ENCODE data around the gene CMTM1. TPM values are rescaled to one million over a fixed set of nuclear protein-coding genes. Genes with fewer than 3 reads are reported as not detected.
A peak's percentile ranks its signal among the peaks of the same experiment; 100 is the strongest.
"Not testable (repeated sequence)": the region's sequence is repeated elsewhere in the genome, so short reads cannot be mapped to it uniquely, and the experiment has no call there.

Gene CMTM1
- total RNA-seq, 2 donors from 2014 or later: 7.2 to 11.6 TPM

- Mint-ChIP-seq H3K36me3 (peaks cover 26% of the 10 kb centered on the region), H3K27ac (peak overlapping the region; percentile 59 to 78), H3K4me1 (ENCODE audit: low read depth in 2 of 2) (peaks cover 44 to 72% of the 10 kb centered on the region in 2 donors), H3K9me3 (no peaks in the 10 kb centered on the region), H3K4me3 (peak overlapping the region; percentile 42), H3K27me3 (no peaks in the 10 kb centered on the region)
- ATAC-seq: no peak
- no peak for DNase-seq (ENCODE audit: low spot score)
Observed at GRCh38 chr16:66561381-66562080, 4.7 kb upstream of the CMTM1 start.

DNA sequence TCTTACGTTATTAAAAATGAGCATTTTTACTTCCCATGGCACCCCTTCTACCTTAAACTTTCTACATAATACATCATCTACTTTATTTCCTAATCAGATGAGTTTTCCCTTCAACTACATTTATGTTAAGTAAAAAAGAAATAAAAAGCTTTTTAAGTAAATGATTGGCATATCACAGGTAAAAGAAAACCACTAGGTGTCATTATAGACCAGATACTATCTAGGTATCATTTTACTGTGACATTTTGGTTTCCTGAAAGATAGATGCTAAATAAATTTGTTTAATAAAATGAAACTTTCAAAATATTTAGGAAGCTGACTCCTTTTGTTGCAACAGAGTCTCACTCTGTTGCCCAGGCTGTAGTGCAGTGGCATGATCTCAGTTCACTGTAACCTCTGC is 3.8 kb upstream of the CMTM1 start:
- Mint-ChIP-seq H3K4me3 (peak overlapping the region; percentile 70), H3K27me3 (no peaks in the 10 kb centered on the region), H3K27ac (peak overlapping the region; percentile 59 to 78), H3K36me3 (peaks cover 27% of the 10 kb centered on the region), H3K9me3 (no peaks in the 10 kb centered on the region), H3K4me1 (ENCODE audit: low read depth in 2 of 2) (peaks cover 45 to 70% of the 10 kb centered on the region in 2 donors)
- ATAC-seq: no peak
- no peak for DNase-seq (ENCODE audit: low spot score)

DNA sequence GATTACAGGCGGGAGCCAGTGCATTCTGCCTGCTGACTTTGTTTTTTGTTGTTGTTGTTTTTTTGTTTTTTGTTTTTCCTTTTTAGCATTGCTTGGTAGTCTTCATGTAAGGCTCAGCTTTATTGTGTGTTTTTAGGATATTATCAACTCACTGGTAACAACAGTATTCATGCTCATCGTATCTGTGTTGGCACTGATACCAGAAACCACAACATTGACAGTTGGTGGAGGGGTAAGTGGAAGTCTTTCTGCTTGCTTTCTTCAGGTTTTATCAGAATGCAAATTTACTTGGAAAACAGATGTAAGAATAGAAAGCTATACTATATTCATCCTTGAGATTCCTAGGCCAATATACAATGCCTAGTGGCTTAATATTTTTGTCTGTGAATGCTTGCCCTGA is 3.3 kb upstream of the CMTM1 start:
- Mint-ChIP-seq H3K4me3 (peak overlapping the region; percentile 70), H3K27ac (peak overlapping the region; percentile 59 to 78)

GRCh38 chr16:66563574-66564334 is 2.5 kb upstream of the CMTM1 start:
- Mint-ChIP-seq H3K27ac (peak overlapping the region; percentile 59 to 78), H3K27me3 (no peaks in the 10 kb centered on the region), H3K9me3 (no peaks in the 10 kb centered on the region), H3K4me3 (peak overlapping the region; percentile 70), H3K36me3 (peaks cover 29% of the 10 kb centered on the region), H3K4me1 (ENCODE audit: low read depth in 2 of 2) (peaks cover 43 to 62% of the 10 kb centered on the region in 2 donors)
- no peak for DNase-seq (ENCODE audit: low spot score)
- ATAC-seq: peak; percentile 84 to 94

More for the DNA sequence above, 3.3 kb upstream of the CMTM1 start:
- H3K27me3 Mint-ChIP-seq: no peaks in the 10 kb centered on the region
- H3K4me1 Mint-ChIP-seq (ENCODE audit: low read depth in 2 of 2): peaks cover 43 to 66% of the 10 kb centered on the region in 2 donors
- ATAC-seq (no peak), DNase-seq (ENCODE audit: low spot score) (no peak)
- H3K9me3 Mint-ChIP-seq: no peaks in the 10 kb centered on the region
- peaks cover 29% of the 10 kb centered on the region for H3K36me3 Mint-ChIP-seq

- not testable (repeated sequence) for ATAC-seq; H3K4me3 Mint-ChIP-seq; DNase-seq (ENCODE audit: low spot score); H3K9me3 Mint-ChIP-seq; H3K27me3 Mint-ChIP-seq
- H3K36me3 Mint-ChIP-seq: peaks cover 15% of the 10 kb centered on the region
- H3K27ac Mint-ChIP-seq: peak overlapping the region in 1 of 2 donors; percentile 45
- peaks cover 35 to 51% of the 10 kb centered on the region in 2 donors for H3K4me1 Mint-ChIP-seq (ENCODE audit: low read depth in 2 of 2)
Observed at GRCh38 chr16:66567270-66567669, 1.0 kb downstream of the CMTM1 start.

DNA sequence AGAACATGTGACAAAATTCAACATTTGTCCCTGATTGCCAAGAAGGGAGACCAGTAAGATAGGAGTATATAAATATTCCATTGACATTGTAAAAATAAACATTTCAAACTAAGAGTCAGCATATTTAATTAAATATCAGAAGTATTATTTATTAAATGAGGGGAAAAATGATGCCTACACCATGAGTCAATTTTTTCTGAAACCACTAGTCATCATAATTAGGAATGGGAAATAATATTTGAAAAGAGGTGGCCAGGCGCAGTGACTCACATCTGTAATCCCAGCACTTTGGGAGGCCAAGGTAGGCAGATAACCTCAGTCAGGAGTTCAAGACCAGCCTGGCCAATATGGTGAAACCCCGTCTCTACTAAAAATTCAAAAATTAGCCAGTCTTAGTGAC is 2.1 kb downstream of the CMTM1 start:
- H3K27me3 Mint-ChIP-seq: no peaks in the 10 kb centered on the region
- peak overlapping the region in 1 of 2 donors; percentile 45 for H3K27ac Mint-ChIP-seq
- no peaks in the 10 kb centered on the region for H3K9me3 Mint-ChIP-seq
- DNase-seq (ENCODE audit: low spot score) (no peak), ATAC-seq (no peak)
- H3K4me3 Mint-ChIP-seq: no peak overlapping the region
- H3K4me1 Mint-ChIP-seq (ENCODE audit: low read depth in 2 of 2): peaks cover 31 to 44% of the 10 kb centered on the region in 2 donors
- H3K36me3 Mint-ChIP-seq: peaks cover 15% of the 10 kb centered on the region

GRCh38 chr16:66569131-66569530 is 2.9 kb downstream of the CMTM1 start:
- no peak overlapping the region for H3K4me3 Mint-ChIP-seq
- H3K9me3 Mint-ChIP-seq: no peaks in the 10 kb centered on the region
- H3K4me1 Mint-ChIP-seq (ENCODE audit: low read depth in 2 of 2): peaks cover 27 to 38% of the 10 kb centered on the region in 2 donors
- no peaks in the 10 kb centered on the region for H3K27me3 Mint-ChIP-seq
- H3K36me3 Mint-ChIP-seq: peaks cover 15% of the 10 kb centered on the region
- ATAC-seq (no peak), DNase-seq (ENCODE audit: low spot score) (no peak)
- H3K27ac Mint-ChIP-seq: peak overlapping the region in 1 of 2 donors; percentile 56

DNA sequence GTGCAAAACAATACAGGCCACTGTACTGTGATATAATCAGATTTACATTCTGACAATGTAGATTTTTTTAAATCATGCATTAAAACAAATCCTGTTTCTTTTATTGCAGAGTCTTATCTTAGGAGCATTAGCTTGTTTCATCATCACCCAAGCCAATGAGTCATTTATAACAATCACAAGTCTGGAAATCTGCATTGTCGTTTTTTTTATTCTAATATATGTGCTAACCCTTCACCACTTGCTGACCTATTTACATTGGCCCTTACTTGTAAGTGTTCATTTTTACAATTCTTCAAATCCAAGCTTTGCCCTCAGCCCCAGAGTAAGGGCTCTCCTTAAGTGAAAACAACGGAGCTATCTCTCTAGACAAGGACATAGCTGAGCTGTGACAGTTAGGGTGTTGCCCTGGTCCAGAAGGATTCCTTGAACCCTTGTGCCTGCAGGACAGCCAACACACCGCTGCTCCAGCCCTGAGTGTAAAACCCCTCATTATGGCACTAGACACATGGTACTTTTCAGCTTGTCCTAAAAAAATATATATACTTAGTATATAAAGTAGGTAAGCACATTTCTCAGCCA is 3.7 kb downstream of the CMTM1 start:
- Mint-ChIP-seq H3K9me3 (no peaks in the 10 kb centered on the region), H3K4me1 (ENCODE audit: low read depth in 2 of 2) (peaks cover 28 to 37% of the 10 kb centered on the region in 2 donors), H3K27ac (no peak overlapping the region), H3K36me3 (peaks cover 11% of the 10 kb centered on the region), H3K4me3 (no peak overlapping the region), H3K27me3 (no peaks in the 10 kb centered on the region)
- peak; percentile 56 to 57 for ATAC-seq
- DNase-seq (ENCODE audit: low spot score): no peak

GRCh38 chr16:66572356-66572755 is 6.1 kb downstream of the CMTM1 start:
- Mint-ChIP-seq H3K27me3 (peaks cover 1 to 4% of the 10 kb centered on the region in 2 donors), H3K27ac (peak overlapping the region; percentile 58 to 62), H3K4me1 (ENCODE audit: low read depth in 2 of 2) (peaks cover 25 to 31% of the 10 kb centered on the region in 2 donors), H3K4me3 (no peak overlapping the region), H3K9me3 (no peaks in the 10 kb centered on the region), H3K36me3 (peaks cover 6% of the 10 kb centered on the region)
- DNase-seq (ENCODE audit: low spot score) (no peak), ATAC-seq (no peak)

DNA sequence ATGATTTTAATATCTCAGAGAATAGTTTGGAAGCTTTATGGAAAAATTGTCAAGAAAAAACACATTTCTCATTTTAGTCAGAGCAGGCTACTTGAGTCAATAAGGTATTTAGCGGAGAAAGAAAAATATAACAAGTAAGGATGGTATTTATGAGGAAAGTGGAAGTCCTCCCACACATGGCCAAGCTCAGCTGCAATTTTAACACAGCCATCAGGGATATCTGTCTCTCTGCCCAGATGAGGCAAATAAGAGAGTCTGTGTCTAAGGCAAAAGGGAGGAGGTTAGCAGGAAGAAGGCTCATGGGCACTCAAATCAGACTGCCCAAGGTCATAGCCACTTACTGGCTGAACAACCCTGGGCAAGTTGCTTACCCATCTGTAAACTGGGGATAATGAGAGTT is 7.8 kb downstream of the CMTM1 start:
- Mint-ChIP-seq H3K4me3 (no peak overlapping the region), H3K27ac (no peak overlapping the region), H3K27me3 (peaks cover 13 to 18% of the 10 kb centered on the region in 2 donors), H3K36me3 (no peaks in the 10 kb centered on the region), H3K9me3 (no peaks in the 10 kb centered on the region), H3K4me1 (ENCODE audit: low read depth in 2 of 2) (peaks cover 27 to 29% of the 10 kb centered on the region in 2 donors)
- no peak for ATAC-seq
- no peak for DNase-seq (ENCODE audit: low spot score)

- Mint-ChIP-seq H3K4me3 (no peak overlapping the region), H3K9me3 (no peaks in the 10 kb centered on the region), H3K27ac (no peak overlapping the region), H3K36me3 (no peaks in the 10 kb centered on the region), H3K4me1 (ENCODE audit: low read depth in 2 of 2) (peaks cover 25% of the 10 kb centered on the region in 2 donors), H3K27me3 (peaks cover 14 to 18% of the 10 kb centered on the region in 2 donors)
- ATAC-seq (no peak), DNase-seq (ENCODE audit: low spot score) (no peak)
Observed at GRCh38 chr16:66574531-66574930, 8.3 kb downstream of the CMTM1 start.

GRCh38 chr16:66575060-66575459 is 8.8 kb downstream of the CMTM1 start:
- DNase-seq (ENCODE audit: low spot score): no peak
- Mint-ChIP-seq H3K4me1 (ENCODE audit: low read depth in 2 of 2) (peaks cover 19 to 25% of the 10 kb centered on the region in 2 donors), H3K4me3 (no peak overlapping the region), H3K27me3 (peaks cover 17 to 18% of the 10 kb centered on the region in 2 donors), H3K36me3 (no peaks in the 10 kb centered on the region), H3K27ac (no peak overlapping the region), H3K9me3 (no peaks in the 10 kb centered on the region)
- ATAC-seq: no peak

- Mint-ChIP-seq H3K4me1 (ENCODE audit: low read depth in 2 of 2) (peaks cover 19 to 22% of the 10 kb centered on the region in 2 donors), H3K27me3 (peaks cover 18 to 23% of the 10 kb centered on the region in 2 donors), H3K9me3 (no peaks in the 10 kb centered on the region), H3K27ac (no peak overlapping the region), H3K36me3 (no peaks in the 10 kb centered on the region), H3K4me3 (no peak overlapping the region)
- DNase-seq (ENCODE audit: low spot score): no peak
- ATAC-seq: no peak
Observed at GRCh38 chr16:66576296-66576695, 10.1 kb downstream of the CMTM1 start.

Measured in natural killer cell treated with Interleukin-12 subunit alpha and Interleukin-12 subunit beta and Interleukin-15 and Interleukin-18, amount 100 ng/mL, for 72 hours (primary cell).